NCI-H2171 treated with DMSO at 0.1 percent for 48 hours (cell line): ENCODE measurements around the gene DISP2.
A peak's percentile ranks its signal among the peaks of the same experiment; 100 is the strongest.

ENCODE experiments used
- DNase-seq: peaks from one replicate; lab custom pipeline; 2025; lab: John Stamatoyannopoulos, UW

Gene DISP2, protein sequence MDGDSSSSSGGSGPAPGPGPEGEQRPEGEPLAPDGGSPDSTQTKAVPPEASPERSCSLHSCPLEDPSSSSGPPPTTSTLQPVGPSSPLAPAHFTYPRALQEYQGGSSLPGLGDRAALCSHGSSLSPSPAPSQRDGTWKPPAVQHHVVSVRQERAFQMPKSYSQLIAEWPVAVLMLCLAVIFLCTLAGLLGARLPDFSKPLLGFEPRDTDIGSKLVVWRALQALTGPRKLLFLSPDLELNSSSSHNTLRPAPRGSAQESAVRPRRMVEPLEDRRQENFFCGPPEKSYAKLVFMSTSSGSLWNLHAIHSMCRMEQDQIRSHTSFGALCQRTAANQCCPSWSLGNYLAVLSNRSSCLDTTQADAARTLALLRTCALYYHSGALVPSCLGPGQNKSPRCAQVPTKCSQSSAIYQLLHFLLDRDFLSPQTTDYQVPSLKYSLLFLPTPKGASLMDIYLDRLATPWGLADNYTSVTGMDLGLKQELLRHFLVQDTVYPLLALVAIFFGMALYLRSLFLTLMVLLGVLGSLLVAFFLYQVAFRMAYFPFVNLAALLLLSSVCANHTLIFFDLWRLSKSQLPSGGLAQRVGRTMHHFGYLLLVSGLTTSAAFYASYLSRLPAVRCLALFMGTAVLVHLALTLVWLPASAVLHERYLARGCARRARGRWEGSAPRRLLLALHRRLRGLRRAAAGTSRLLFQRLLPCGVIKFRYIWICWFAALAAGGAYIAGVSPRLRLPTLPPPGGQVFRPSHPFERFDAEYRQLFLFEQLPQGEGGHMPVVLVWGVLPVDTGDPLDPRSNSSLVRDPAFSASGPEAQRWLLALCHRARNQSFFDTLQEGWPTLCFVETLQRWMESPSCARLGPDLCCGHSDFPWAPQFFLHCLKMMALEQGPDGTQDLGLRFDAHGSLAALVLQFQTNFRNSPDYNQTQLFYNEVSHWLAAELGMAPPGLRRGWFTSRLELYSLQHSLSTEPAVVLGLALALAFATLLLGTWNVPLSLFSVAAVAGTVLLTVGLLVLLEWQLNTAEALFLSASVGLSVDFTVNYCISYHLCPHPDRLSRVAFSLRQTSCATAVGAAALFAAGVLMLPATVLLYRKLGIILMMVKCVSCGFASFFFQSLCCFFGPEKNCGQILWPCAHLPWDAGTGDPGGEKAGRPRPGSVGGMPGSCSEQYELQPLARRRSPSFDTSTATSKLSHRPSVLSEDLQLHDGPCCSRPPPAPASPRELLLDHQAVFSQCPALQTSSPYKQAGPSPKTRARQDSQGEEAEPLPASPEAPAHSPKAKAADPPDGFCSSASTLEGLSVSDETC (N-terminal part only)

DNA sequence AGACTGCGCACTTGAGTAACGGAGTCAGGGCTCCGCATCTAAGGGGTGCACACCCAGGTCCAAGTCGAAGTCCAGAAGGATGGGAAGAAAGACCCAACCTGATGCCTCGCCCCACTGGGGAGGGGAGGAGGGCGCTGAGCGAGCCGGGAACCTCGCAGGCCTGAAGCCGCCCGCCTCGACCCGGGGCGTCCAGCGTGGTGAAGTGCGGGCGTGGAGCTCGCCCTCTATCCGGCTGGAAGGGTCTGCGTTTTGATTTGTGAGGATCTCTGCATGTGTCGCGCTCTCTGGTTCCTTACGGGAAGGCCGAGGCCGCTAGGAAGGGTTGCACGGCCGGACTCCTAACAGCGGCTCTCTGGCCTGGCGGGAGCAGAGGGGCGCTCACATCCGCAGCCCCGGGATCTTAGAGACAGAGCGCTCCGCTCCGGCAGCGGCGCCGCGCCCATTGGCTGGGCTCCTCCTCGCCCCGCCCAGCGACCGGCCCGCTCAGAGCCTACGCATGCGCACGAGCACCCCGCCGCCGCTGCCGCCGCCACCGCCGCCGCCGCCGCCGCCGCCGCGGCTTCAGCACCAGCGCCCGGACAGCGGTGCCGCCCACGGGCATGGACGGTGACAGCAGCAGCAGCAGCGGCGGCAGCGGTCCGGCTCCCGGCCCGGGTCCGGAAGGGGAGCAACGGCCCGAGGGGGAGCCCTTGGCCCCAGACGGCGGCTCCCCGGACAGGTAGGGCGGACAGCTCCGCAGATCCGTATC lies at the start of gene DISP2:
Gene DISP2 (plus strand): TSS at position 497 of the 748 bp plus-strand sequence. CDS start 103 bp downstream, at position 600.
- DNase-seq = peak; percentile 74

DNA sequence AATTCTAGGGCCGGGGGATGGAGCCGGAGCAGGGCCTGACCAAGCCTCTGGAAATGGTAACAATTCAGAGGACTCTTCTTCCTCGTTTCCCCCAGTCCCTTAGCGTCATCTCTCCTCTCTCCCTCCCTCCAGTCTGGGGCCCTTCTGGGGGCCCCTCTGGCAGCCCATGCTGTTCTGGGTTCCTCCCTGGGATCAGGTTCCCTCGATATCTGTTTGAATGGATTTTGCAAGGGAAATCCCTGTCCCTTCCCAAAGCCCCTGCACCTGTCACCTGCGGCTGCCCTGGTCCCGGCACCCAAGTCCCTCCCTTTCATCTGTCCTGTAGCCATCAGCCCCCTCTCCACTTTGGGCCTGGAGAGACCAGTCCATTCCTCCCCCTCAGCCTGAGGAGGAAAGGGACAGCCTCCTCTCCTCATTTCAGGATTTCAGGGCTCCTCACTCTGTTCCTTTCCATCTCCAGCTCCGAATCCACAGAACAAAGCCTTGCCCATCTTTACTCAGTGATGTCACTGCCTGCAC lies 48.6 kb upstream of the DISP2 start:
- peak; percentile 45 for DNase-seq

DNA sequence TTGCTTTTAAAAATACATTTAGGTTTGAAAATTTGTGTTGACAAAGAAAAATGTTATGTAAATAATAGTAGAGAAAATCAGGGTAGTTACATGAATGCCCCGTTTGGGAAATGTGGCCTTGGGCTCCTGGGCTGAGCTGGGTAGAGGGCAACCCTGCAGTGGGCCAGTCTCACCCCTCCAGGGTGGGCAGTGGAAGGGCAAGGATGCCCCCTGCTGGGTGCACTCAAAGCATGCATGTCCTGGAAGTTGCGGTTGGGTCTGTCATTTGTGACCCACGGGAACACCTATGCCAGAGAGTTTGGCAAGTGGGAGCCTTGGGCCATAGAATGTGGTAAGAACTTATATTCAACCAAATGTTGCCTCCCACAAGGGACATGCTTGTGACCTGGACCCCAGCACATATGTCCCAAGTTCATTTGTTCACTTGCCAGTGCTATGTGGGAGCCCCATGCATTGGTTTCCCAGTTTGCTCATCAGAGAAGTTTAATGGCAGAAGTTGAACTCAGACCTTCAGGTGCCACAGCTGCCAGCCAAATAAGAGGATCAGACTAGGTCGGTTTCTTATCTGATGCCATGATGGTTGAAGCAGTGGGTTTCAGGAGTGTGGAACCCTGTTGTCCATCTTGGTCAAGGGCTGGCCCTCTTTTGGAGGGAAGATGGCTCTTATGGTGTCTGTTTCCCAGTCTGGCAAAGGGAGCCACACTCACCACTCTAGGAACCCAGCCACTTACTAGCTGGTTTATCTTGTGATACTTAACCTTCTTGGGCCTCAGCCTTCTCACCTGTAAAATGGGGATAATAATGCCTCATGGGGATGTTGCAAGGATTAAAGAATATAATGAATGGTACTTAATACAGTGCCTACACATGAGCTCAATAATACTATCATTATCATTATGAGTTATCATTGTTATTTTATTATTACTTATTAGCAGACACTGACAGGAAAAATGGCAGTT lies 47.7 kb upstream of the DISP2 start:
- no peak for DNase-seq

DNA sequence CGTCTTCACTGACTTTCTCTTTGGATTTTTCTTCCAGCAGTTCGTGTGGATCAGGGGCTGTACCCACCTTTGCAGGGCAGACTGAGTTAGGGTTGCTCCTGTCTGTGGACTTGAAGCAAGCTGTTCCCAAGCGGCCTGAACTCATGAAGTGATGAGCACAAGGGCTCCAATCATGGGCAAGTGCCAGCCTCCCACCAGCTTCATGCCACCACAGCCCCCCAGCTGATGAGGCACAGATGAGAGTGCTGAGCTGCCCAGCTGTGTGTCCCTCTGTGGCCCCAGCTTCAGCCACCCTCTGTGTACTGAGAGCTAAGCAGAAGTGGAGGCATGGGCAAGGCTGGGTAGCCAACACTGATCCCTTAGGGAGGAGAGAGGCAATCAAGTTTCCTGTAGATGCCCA lies 47.0 kb upstream of the DISP2 start:
- no peak for DNase-seq

DNA sequence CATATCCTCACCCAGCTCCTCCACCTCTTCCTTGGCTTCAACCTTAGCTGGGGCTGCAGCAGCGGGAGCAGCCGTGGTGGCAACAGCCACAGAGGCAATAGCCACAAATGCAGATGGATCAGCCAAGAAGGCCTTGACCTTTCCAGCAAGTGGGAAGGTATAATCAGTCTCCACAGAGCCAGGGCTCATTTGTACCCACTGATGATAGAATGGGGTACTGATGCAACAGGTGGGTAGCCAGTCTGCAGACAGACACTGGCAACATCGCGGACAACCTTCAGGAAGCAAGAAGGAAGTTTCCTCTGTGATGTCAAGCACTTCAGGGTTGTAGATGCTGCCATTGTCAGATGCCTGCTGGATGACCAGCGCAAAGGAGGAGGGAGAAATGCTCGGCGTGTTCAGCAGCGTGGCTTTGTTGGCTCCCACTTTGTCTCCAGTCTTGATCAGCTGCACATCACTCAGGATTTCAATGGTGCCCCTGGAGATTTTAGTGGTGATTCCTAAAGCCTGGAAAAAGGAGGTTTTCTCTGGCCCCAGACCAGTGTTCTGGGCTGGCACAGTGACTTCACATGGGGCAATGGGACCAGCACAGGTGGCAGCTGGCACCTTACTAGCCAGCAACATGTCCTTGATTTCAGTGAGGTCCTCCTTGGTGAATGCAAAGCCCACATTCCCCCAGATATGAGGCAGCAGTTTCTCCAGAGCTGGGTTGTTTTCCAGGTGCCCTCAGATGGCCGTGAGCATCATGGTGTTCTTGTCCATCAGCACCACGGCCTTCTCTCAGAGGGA lies 45.5 kb upstream of the DISP2 start:
- DNase-seq = no peak

DNA sequence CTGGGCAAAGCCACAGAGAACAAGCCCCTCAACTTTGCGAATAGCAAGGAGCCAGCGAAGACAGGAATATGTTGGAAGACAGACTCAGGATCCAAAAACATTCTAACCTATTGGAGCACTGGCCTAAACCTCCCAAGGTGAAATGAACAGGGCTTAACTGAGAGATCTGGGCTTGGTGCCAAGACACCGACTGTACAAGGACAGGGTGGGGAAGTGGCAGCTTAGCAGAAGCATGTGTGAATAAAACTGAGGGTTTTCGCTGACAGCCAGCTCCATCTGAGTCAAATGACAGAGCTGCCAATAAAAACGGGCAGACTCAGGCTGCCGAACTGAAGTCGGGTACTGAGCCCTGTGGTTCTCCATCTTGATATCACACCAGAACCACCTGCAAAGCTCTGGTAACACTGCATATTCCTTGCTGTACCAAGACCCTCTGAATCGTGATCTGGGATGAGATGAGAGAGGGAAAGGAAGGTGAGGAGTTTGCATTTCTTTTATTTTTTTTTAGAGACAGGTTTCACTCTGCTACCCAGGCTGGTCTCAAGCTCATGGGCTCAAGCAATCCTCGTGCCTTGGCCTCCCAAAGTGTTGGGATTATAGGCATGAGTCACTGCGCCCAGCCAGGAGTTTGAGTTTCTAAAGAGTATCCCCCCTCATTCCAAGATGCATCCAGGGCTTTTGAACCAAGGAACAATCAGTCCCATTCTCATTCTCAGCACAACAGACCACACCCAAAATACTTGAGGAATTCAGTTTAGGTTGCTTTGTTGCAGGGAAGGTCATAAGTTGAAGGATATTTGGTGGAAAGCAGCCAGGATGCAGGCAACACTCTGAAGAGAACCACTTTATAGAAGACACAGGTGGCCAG lies 44.3 kb upstream of the DISP2 start:
- DNase-seq = peak; percentile 93

DNA sequence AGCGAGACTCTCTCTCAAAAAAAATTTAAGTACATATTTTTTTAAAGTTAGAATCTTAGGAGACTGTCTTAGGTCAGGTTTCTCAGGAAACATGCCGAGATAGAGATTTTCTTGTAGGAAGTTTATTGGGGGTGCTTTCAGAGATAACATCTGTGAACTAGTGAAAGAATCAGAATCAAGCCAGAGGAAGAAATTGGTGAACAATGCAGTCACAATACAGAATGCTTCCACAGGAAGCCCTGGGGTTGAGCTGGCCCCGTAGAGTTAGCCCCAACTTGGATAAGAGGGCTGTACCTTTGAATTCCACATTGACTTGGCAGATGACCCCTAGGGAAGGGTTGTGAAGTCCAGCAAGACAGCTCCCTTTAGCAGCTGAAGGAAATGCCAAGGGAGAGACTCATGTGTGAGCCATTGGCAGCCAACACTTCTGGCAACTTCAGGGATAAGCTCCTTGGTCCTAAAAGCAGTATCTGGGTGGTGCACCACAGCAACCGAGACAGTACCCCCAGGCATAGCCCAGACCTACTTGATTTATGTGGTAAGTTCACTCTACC lies 43.2 kb upstream of the DISP2 start:
- no peak for DNase-seq

DNA sequence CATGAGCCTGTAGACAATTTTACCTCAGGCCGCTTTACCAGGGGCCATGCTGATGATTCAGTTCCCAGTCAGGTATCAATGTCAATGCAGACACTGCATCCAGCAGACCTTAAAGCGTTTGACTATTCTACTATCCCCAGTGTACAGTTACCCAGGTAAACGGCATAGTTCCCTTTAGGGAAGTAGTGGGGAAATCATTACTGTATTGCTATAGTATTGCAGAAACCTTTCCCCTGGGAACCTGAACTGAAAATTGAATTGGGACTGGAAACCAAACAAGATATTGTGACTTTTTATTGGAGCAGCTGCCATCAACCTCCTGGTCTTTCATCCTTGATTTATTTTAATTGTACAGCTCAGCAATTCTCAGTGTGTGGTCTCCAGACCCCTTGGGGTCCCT lies 41.1 kb upstream of the DISP2 start:
- DNase-seq = peak; percentile 30

DNA sequence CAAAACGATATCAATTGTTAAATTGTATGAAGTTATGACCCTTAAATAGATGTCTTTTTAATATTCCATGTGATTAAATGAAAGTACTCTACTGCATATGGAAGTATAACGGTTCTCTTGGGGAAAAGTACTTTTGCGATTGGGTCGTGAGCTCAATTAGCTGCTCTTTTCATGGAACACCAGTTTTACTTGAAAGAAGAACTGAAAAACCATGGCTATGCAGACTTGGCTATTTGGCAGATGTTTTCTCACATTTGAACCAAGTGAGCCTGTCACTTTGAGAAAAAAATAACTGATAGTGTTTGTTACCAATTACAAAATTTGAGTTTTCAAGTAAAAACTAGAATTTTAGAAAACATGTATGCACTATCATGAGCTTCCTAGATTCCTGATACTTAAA lies 40.4 kb upstream of the DISP2 start:
- DNase-seq = no peak

DNA sequence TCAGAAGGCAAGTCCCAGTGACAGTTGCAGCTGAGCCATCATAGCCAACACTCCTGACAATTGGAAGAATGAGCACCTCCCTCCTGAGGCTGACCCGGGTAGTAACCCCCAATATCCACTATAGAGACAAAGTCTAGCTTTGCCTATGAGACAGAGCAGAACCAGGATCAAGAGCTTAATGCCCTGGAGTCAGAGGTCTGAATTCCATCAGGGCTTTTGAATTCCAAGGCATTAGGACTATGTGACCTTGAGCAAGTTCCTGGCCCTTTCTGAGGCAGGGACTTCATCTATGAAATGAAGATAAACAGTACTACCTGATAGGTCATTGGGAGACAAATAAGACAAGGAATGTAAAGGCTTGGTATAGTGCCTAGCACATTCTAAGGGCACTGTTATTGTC lies 37.6 kb upstream of the DISP2 start:
- no peak for DNase-seq

DNA sequence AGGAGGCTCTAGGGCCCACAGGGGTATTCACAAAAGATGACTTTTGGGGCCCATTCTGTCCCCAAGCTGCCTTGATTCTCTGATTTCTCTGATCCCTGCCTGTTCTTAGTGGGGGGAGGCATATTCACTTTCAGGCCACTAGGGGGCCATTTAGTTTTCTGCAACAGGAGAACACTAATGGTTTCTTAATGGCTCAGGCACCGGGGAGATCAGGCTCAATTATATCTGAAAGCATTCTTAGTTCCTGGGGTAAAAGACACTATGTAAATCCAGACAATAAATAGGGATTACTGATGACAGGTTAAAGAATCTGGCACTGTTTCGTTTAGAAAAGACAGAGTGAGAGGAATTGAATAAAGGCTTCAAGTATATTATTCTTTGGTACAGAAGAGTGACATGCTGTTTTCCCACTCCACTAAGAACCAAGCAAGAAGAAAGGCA lies 37.1 kb upstream of the DISP2 start:
- peak; percentile 79 for DNase-seq

DNA sequence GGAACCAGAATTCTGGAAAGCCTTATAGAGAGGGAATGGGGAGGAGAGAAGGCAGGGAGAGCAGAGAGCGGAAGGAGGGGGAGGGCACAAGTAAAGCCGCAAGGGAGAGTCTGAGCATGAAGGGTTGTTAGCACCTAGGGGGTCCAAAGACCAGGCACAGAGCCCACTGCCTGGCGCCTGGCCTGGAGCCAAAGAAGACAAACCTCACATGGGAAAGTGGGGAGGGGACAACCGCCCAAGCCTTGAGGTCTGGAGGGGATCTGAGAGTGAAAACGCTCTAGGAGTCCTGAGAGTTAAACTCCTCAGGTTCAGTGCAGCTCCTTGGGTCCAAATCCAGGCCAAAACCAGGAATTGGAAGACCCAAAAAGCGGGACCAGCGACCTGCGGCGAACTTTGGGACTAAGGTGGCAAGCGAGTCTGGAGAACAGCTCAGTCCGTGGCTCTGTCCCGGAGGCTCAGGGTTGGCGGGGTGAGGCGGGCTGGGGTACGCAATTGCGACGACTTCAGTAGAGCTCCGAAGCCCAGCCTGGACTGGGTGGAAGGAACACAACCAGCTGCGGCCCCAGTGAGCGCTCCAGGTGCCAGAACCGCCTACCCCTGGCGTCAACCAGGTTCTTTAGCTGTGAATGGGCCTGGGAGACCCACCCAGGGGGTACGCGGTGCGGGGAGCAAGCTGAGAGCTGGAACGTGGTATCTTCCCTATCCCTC lies 35.3 kb upstream of the DISP2 start:
- DNase-seq = peak; percentile 21

DNA sequence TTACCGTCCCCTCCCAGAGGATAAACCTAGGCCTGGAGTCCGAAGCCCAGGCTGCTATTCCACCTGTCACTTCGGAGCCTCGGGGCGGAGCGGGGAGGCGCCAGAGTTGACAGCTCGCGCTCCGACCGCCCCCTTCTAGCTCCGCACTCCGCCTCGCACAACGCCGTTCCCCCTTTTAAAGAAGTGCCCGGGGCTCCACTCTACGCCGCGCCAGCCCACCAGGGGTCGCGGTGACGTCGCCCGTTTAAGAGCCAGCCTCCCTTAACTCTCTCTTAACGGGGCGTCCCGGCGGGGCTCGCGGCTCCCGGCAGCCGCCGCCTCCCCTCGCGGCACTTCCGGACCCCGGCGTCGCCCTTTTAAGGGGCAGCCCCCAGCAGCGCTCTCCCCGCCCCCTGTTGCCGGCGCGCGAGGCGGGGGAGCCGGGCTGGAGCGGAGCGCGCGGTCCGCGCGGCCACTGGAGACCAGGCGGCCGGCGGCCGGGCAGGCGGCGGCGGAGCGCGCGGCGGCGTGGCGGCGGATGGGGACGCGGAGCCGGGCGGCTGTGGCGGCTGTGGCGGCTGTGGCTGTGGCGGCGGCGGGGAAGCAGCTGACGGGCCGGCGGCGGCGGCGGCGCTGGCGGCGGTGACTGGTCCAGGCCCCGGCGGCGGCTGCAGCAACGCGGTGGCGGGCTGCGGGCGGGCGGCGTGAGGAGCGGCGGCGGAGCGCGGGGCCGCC lies 34.6 kb upstream of the DISP2 start, which contains the start of gene INAFM2:
Gene INAFM2 (plus strand): TSS at position 454 of the 714 bp plus-strand sequence. CDS start 364 bp downstream, outside the sequence.
- DNase-seq = peak; percentile 97

DNA sequence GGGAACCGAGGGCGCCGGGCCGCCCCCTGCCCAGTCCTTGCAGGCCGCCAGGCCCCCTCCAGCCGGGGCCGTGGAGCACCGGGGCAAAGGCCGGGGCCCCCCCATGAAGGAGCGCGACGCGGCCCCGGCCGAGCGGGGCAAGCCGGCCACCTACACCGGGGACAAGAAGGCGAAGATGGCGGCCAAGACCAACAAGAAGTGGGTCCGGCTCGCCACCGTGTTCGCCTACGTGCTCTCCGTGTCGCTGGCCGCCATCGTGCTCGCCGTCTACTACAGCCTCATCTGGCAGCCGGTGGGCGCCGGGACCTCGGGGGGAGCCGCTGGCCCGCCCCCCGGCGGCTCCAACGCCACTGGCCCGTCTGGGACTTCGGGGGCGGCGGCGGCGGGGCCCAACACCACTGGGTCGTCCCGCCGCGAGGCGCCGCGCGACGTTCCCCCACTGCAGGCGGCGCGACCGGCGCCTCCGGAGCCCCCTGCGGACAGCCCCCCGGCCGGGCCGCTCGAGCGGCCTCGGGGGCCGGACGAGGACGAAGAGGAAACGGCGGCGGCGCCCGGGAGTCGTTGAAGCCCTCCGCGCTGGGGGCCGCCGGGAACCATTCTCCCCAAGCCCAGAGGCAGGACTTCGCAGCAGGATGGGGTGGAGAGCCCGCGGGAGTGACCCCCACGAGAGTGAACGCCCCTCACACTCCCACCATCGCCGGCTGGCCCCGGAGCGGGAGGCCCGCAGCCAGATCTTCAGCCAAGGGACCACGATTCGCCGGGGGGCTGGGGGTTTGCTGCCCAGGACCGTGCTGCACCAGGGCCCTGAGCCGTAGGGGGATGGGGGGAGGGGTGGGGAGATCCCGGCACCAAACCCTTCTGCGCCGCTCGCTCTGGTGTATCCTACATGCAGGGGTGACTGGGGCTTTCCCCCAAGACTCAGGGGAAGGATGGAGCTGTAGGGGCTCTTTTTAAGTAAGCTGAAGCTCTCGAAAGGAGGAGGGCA lies 33.8 kb upstream of the DISP2 start:
- peak; percentile 14 for DNase-seq

DNA sequence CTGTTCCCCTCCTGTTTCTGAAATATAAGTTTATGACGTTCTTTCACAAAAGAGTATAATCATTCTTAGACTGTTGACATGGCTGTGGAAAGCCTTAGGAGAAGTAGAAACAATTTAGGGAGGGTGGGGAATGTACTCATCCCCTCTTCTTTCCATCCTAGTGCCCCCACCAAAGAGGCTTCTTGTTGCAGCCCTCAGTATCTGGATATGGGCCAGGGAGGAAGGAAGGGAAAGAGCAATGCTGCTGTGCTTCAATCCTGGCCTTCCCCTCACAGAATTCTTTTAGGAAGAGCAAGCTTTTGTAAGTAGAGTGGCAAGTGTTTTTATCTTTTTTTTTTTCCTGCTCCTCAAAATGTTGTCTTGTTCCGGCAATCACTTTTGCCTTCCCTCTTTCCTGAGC lies 32.8 kb upstream of the DISP2 start:
- DNase-seq = no peak
